LHCN-M2 (cell line): ENCODE data around the gene CYCS. TPM values are rescaled to one million over a fixed set of nuclear protein-coding genes. Genes with fewer than 3 reads are reported as not detected.
"Not testable (repeated sequence)": the region's sequence is repeated elsewhere in the genome, so short reads cannot be mapped to it uniquely, and the experiment has no call there.

Experiments
- DNase-seq: peaks from one replicate; pipeline ENCODE4 v3.0.0-alpha.2; 2012; ENCODE audit warnings: low read depth
- total RNA-seq: library from RNA; depleted of rRNA; stranded (reverse); fragments of >200 nt; gene quantifications from 2 replicates; pipeline ENCODE4 v1.2.3, GENCODE V29; 2014

The CYCS gene
- total RNA-seq, 1 experiment from 2014 or later = 115 TPM

GRCh38 chr7:25118048-25118753 is 6.9 kb downstream of the CYCS start:
- DNase-seq = no peak

- DNase-seq = no peak
Observed at GRCh38 chr7:25117226-25118047, 7.6 kb downstream of the CYCS start.

- DNase-seq = peak; percentile 43
Observed at GRCh38 chr7:25116621-25117020, 8.4 kb downstream of the CYCS start.

GRCh38 chr7:25110514-25110913 is 14.5 kb downstream of the CYCS start:
- DNase-seq = not testable (repeated sequence)

- DNase-seq = no peak
Observed at GRCh38 chr7:25109276-25109675, 15.8 kb downstream of the CYCS start.

- no peak for DNase-seq
Observed at GRCh38 chr7:25105911-25106310, 19.1 kb downstream of the CYCS start.

GRCh38 chr7:25103773-25104172 is 21.3 kb downstream of the CYCS start:
- no peak for DNase-seq

GRCh38 chr7:25101817-25102216 is 23.2 kb downstream of the CYCS start:
- DNase-seq = no peak

- DNase-seq = peak; percentile 67
Observed at GRCh38 chr7:25098096-25099046, 26.7 kb downstream of the CYCS start.

GRCh38 chr7:25095516-25096345 is 29.3 kb downstream of the CYCS start:
- DNase-seq = no peak

- DNase-seq = peak; percentile 87
Observed at GRCh38 chr7:25093268-25093826, 31.7 kb downstream of the CYCS start.

- no peak for DNase-seq
Observed at GRCh38 chr7:25091779-25092178, 33.3 kb downstream of the CYCS start.

- no peak for DNase-seq
Observed at GRCh38 chr7:25091176-25091575, 33.9 kb downstream of the CYCS start.

GRCh38 chr7:25090374-25090773 is 34.7 kb downstream of the CYCS start:
- no peak for DNase-seq

GRCh38 chr7:25087855-25088254 is 37.2 kb downstream of the CYCS start:
- DNase-seq = no peak

- DNase-seq = no peak
Observed at GRCh38 chr7:25084821-25085220, 40.2 kb downstream of the CYCS start.

GRCh38 chr7:25083201-25083600 is 41.9 kb downstream of the CYCS start:
- no peak for DNase-seq

GRCh38 chr7:25082041-25082440 is 43.0 kb downstream of the CYCS start:
- not testable (repeated sequence) for DNase-seq

- DNase-seq = no peak
Observed at GRCh38 chr7:25077096-25077495, 48.0 kb downstream of the CYCS start.

GRCh38 chr7:25075459-25075858 is 49.6 kb downstream of the CYCS start:
- DNase-seq = peak; percentile 20

GRCh38 chr7:25073451-25073850 is 51.6 kb downstream of the CYCS start:
- peak; percentile 42 for DNase-seq
